Measurements from ENCODE around the gene TMEM25.
"Not testable (repeated sequence)": the region's sequence is repeated elsewhere in the genome, so short reads cannot be mapped to it uniquely, and the experiment has no call there.

TMEM25 gene

GRCh38 chr11:118574636-118575035, 43.6 kb downstream of the TMEM25 start:
- no peak for TF ChIP-seq CTCF (IDR thresholded peaks at IDR 0.05; ENCODE audit: low read depth, low read length)
- in situ Hi-C loops (cut with HindIII; ENCODE audit: low sequenced_read_pairs): no loop called here
- DNase-seq (ENCODE audit: low read depth, low spot score): no peak
- no peak overlapping the region for H3K4me3 ChIP-seq (ENCODE audit: low read depth, low read length)

GRCh38 chr11:118577995-118578394, 47.0 kb downstream of the TMEM25 start:
- H3K4me3 ChIP-seq (ENCODE audit: low read depth, low read length); in situ Hi-C loops (cut with HindIII; ENCODE audit: low sequenced_read_pairs); DNase-seq (ENCODE audit: low read depth, low spot score): not testable (repeated sequence)

DNA sequence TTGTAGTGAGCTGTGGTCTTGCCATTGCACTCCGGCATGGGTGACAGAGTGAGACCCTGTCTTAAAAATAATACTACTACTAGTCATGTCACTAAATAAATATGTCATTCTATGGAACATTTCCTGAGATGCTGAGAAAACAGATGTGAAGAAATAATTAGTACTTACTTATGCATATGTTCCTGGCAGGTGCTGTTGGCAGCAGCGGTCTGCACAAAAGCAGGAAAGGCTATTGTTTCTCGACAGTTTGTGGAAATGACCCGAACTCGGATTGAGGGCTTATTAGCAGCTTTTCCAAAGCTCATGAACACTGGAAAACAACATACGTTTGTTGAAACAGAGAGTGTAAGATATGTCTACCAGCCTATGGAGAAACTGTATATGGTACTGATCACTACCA, 50.1 kb downstream of the TMEM25 start:
- DNase-seq (ENCODE audit: low read depth, low spot score): no peak
- H3K4me3 ChIP-seq (ENCODE audit: low read depth, low read length): no peak overlapping the region
- TF ChIP-seq CTCF (IDR thresholded peaks at IDR 0.05; ENCODE audit: low read depth, low read length): no peak
- in situ Hi-C loops (cut with HindIII; ENCODE audit: low sequenced_read_pairs): no loop called here
